Measurements from ENCODE around the gene NFATC1.

Gene NFATC1

DNA sequence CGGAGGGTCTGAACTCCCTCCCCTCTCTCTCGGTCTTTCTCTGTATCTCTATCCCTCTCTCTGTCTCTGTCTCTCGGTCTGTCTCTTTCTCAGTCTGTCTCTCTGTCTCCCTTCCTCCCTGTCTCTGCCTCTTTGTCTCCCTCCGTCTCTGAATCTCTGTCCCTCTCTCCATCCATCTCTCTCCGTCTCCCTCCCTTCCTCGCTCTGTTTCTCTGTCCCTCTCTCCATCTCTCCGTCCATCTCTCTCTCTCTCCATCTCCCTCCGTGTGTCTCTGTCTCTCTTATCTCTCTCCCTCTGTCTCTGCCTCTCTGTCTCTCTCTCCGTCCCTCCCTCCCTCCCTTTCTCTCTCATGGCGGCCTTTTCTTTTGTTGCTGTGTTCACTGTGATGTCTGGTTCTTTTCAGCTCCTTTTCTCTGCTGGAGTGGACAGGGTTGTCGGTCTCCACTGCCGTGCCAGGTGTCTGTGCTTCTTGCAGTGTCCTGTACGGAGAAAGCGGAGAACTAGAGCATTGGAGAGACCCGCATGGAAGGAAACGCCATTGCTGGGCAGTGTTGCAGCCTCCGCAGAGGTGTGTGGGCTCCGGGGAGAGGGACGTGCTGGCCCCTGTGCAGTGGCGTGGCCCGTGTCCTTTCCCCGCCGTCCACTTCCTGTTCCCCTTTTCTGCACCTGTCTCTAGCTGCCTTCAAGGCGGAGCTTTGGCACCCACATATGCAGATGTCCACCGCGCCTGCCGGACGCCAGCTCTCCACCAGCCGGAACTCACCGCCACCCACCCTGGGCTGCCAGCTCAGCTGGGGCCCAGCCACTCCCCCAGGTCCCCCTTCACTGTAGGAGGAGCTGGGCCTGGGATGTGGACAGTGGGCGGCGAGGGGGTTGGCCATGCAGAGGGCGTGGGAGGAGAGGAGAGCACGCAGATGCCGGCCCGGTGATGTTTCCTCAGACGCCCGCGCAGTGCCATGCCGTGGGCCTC is 113.1 kb downstream of the NFATC1 start:
- Histone ChIP-seq H3K4me1 (peaks cover 55 to 59% (median 56%) of the 10 kb centered on the region in 10 experiments), H3K4me2 (peak overlapping the region; percentile 94 to 99 (median 98))

GRCh38 chr18:79509536-79509930 is 113.8 kb downstream of the NFATC1 start:
- peak overlapping the region in 3 of 11 experiments; percentile 4 to 40 (median 28); a peak in 3 of 22 replicates for H3K27ac ChIP-seq
- H3K4me1 ChIP-seq: peaks cover 49 to 52% (median 50%) of the 10 kb centered on the region in 10 experiments
- no peak for TF ChIP-seq Cebpa-rat (IDR thresholded peaks at IDR 0.05)
- H3K4me3 ChIP-seq: no peak overlapping the region
- peaks cover 0 to 25% (median 12%) of the 10 kb centered on the region in 11 experiments; a peak in 15 of 22 replicates for H3K36me3 ChIP-seq
- H4K20me1 ChIP-seq: peaks cover 0 to 42% (median 7%) of the 10 kb centered on the region in 11 experiments; a peak in 9 of 22 replicates
- no peaks in the 10 kb centered on the region for H3K9me3 ChIP-seq (replicated peaks in 1 of 11)
- H3K9ac ChIP-seq: peak overlapping the region in 2 of 11 experiments; percentile 32 to 37; a peak in 3 of 22 replicates
- H3K27me3 ChIP-seq: peaks cover 0 to 8% (median 0%) of the 10 kb centered on the region in 11 experiments; a peak in 2 of 22 replicates
- H3K4me2 ChIP-seq: peak overlapping the region; percentile 82 to 99 (median 98)

More for the DNA sequence above, 113.1 kb downstream of the NFATC1 start:
- Histone ChIP-seq H3K9ac (peak overlapping the region in 6 of 11 experiments; percentile 32 to 87 (median 80); a peak in 10 of 22 replicates), H3K27ac (peak overlapping the region in 3 of 11 experiments; percentile 40 to 97 (median 95); a peak in 6 of 22 replicates), H3K27me3 (peaks cover 0 to 8% (median 0%) of the 10 kb centered on the region in 11 experiments; a peak in 2 of 22 replicates), H3K9me3 (replicated peaks in 1 of 11) (no peaks in the 10 kb centered on the region), H3K36me3 (peaks cover 0 to 25% (median 12%) of the 10 kb centered on the region in 11 experiments; a peak in 15 of 22 replicates), H3K4me3 (peak overlapping the region in 3 of 10 experiments; percentile 7 to 57 (median 36); a peak in 2 of 20 replicates), H4K20me1 (peaks cover 0 to 47% (median 7%) of the 10 kb centered on the region in 11 experiments; a peak in 9 of 22 replicates)
- no peak for TF ChIP-seq Cebpa-rat (IDR thresholded peaks at IDR 0.05)

DNA sequence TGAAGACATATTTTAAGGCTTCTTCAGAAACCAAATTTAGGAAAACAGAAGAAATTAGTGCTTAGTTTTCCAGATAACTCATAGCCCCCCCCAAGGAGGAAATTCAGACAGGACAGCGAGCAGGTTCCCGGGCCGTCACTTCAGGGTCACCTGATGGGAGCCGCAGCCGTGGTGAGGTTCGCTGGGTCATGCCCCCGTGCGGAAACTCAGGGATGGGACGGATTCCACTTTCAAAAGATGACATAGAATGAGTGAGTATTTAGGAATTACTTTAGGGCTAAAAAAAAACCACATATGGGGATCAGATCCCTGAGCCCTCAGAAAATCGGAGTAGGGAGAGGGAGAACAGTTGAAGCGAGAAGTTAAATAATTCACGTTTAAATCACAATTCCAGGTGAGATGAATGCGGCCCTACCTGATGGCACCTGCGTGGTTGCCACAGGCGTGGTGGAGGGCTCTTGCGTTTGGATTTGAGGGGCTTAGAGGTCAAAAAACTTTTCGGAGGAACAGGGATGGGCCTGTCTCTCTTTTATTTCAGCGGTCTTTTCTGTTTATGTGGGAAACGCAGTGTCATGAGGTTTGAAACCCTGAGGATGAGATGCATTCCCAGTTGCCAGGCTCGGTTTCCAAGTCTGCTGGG is 114.4 kb downstream of the NFATC1 start:
- Histone ChIP-seq H3K4me2 (peak overlapping the region in 10 of 11 experiments; percentile 82 to 99 (median 98); a peak in 13 of 22 replicates), H3K36me3 (peaks cover 0 to 25% (median 12%) of the 10 kb centered on the region in 11 experiments; a peak in 15 of 22 replicates), H3K27ac (no peak overlapping the region), H3K9me3 (replicated peaks in 1 of 11) (no peaks in the 10 kb centered on the region), H3K4me3 (no peak overlapping the region), H4K20me1 (peaks cover 0 to 42% (median 7%) of the 10 kb centered on the region in 11 experiments; a peak in 9 of 22 replicates), H3K9ac (peak overlapping the region in 1 of 11 experiments; percentile 37; a peak in 1 of 22 replicates), H3K4me1 (peaks cover 47 to 57% (median 49%) of the 10 kb centered on the region in 10 experiments), H3K27me3 (peaks cover 0 to 8% (median 0%) of the 10 kb centered on the region in 11 experiments; a peak in 2 of 22 replicates)
- no peak for TF ChIP-seq Cebpa-rat (IDR thresholded peaks at IDR 0.05)

DNA sequence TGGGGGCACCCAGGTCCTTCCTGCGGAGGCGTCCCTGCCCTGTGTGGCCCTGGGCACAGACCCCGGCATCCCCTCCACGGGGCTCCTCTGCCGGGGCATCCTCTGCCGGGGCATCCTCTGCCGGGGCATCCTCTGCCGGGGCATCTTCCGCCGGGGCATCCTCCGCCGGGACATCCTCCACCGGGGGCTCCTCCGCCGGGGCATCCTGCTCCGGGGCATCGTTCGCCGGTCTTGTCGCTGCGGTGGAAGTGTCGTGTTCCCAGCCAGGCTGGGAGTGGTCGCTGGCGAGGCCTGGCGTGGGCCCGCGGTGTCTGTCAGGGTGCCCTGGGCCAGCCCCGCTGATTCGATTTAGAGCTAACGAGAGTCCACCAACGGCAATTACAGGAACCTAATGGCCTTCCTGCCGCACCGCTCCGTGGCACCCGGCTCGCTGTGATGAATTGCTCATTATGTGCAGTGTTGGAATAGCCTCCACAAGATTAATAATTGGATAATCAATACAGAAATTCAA is 115.1 kb downstream of the NFATC1 start:
- peaks cover 0 to 8% (median 0%) of the 10 kb centered on the region in 11 experiments; a peak in 2 of 22 replicates for H3K27me3 ChIP-seq
- no peak overlapping the region for H3K4me3 ChIP-seq
- H4K20me1 ChIP-seq: peaks cover 0 to 38% (median 6%) of the 10 kb centered on the region in 11 experiments; a peak in 9 of 22 replicates
- H3K36me3 ChIP-seq: peaks cover 0 to 25% (median 12%) of the 10 kb centered on the region in 11 experiments; a peak in 15 of 22 replicates
- TF ChIP-seq Cebpa-rat (IDR thresholded peaks at IDR 0.05): no peak
- no peak overlapping the region for H3K9ac ChIP-seq
- H3K27ac ChIP-seq: no peak overlapping the region
- H3K9me3 ChIP-seq (replicated peaks in 1 of 11): no peaks in the 10 kb centered on the region
- peaks cover 41 to 57% (median 48%) of the 10 kb centered on the region in 10 experiments for H3K4me1 ChIP-seq
- no peak overlapping the region for H3K4me2 ChIP-seq

DNA sequence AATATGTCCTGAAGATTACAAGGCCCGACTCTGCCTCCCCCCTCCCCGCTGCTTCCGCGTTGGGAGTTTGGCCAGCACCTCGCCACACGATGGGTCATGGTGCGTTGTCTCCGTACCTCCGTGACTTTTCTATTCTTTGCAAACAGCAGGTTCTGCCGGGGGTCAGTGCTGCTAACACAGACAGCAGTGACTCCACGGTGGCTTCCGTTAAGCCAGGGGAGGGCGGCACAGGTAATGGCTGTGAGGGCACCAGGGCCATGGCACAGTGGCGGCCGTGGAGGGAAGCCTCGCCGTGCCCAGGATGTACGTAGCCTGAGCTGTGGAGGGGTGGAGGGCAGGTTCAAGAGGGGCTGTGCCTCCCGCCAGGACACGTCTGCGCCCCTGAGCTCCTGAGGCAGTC is 115.5 kb downstream of the NFATC1 start:
- no peak overlapping the region for H3K9ac ChIP-seq
- TF ChIP-seq Cebpa-rat (IDR thresholded peaks at IDR 0.05): no peak

GRCh38 chr18:79511671-79512301 is 116.1 kb downstream of the NFATC1 start:
- Histone ChIP-seq H3K4me1 (peaks cover 31 to 57% (median 47%) of the 10 kb centered on the region in 10 experiments), H3K4me2 (no peak overlapping the region), H3K9me3 (replicated peaks in 1 of 11) (no peaks in the 10 kb centered on the region), H4K20me1 (peaks cover 0 to 28% (median 0%) of the 10 kb centered on the region in 11 experiments; a peak in 8 of 22 replicates), H3K27me3 (peaks cover 0 to 13% (median 0%) of the 10 kb centered on the region in 11 experiments; a peak in 3 of 22 replicates), H3K4me3 (no peak overlapping the region), H3K9ac (no peak overlapping the region), H3K27ac (no peak overlapping the region; a peak in 1 of 22 replicates), H3K36me3 (peaks cover 0 to 25% (median 12%) of the 10 kb centered on the region in 11 experiments; a peak in 15 of 22 replicates)
- TF ChIP-seq Cebpa-rat (IDR thresholded peaks at IDR 0.05): no peak

More for the DNA sequence above, 115.5 kb downstream of the NFATC1 start:
- peaks cover 0 to 8% (median 0%) of the 10 kb centered on the region in 11 experiments; a peak in 3 of 22 replicates for H3K27me3 ChIP-seq
- H3K4me1 ChIP-seq: peaks cover 37 to 57% (median 48%) of the 10 kb centered on the region in 10 experiments
- no peak overlapping the region for H3K4me3 ChIP-seq
- no peaks in the 10 kb centered on the region for H3K9me3 ChIP-seq (replicated peaks in 1 of 11)
- peaks cover 0 to 25% (median 12%) of the 10 kb centered on the region in 11 experiments; a peak in 15 of 22 replicates for H3K36me3 ChIP-seq
- H3K27ac ChIP-seq: no peak overlapping the region
- peaks cover 0 to 33% (median under 1%) of the 10 kb centered on the region in 11 experiments; a peak in 9 of 22 replicates for H4K20me1 ChIP-seq
- no peak overlapping the region for H3K4me2 ChIP-seq

DNA sequence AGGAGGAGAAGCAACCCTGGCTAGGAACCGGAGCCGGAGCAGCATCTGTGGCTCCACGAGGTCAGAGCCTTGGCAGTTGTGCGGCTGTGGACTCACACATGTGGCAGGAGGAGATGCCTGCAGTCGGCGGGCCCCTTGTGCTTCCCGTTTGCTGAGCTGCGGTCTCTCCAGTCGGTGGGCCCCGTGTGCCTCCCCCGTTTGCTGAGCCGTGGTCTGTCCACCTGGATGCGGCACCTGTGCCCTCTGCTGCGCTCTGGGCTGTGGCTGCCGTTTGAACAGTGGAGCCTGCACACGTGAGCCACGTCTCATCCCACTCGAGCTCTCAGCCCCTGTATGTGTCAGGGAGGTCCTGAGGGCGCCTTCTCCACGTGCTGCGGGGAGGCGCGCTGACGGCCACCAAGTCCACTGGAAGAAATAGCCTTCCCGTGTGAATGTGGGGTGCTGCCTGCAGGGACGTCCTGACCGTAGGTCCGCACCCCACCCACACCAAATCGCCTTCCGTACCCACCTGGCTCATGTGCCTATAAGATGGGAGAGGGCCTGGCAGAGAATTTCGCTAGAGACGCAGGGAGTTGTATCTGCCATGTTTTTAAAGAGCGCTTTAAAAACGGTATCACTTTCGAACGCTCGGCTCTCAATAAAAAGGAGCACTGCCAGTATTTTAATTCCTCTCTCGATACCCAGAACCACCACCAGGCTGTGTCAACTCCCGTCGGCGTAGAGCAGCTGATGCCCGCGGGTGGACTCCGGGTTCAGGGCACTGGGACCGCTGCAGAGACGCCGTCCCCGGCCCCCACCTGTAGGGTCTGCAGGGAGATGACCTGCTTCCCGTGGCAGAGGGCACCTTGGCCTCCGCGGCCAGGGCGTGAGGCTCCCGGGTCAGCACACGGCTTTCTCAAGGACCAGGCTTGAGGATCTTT is 117.0 kb downstream of the NFATC1 start:
- no peak overlapping the region for H3K9ac ChIP-seq
- H3K27ac ChIP-seq: no peak overlapping the region; a peak in 1 of 22 replicates
- H3K4me2 ChIP-seq: no peak overlapping the region
- H4K20me1 ChIP-seq: peaks cover 0 to 26% (median under 1%) of the 10 kb centered on the region in 11 experiments; a peak in 7 of 22 replicates
- H3K27me3 ChIP-seq: peaks cover 0 to 13% (median 0%) of the 10 kb centered on the region in 11 experiments; a peak in 3 of 22 replicates
- peaks cover 0 to 25% (median 12%) of the 10 kb centered on the region in 11 experiments; a peak in 15 of 22 replicates for H3K36me3 ChIP-seq
- H3K9me3 ChIP-seq (replicated peaks in 1 of 11): no peaks in the 10 kb centered on the region
- H3K4me1 ChIP-seq: peaks cover 31 to 57% (median 47%) of the 10 kb centered on the region in 10 experiments
- no peak for TF ChIP-seq Cebpa-rat (IDR thresholded peaks at IDR 0.05)
- no peak overlapping the region for H3K4me3 ChIP-seq

All from BLaER1 treated with 17β-estradiol and CSF1 and Interleukin-3, amounts not matched to agents 10 nM and 100 nM (cell line).